A549 (cell line): Measurements from ENCODE around the gene MIR17HG. TPM values are rescaled to one million over a fixed set of nuclear protein-coding genes. Genes with fewer than 3 reads are reported as not detected.

Experiments
- ATAC-seq, 2 experiments: fragments of 200-7000 bp in 1 of 2; fragments of >200 bp in 1 of 2; cut with Nextera tagmentation in 1 of 2; cut with Tn5 transposase in 1 of 2; 3 replicates each; pipeline versions ENCODE4 v1.8.0 to v1.9.1; 2018 to 2020; ENCODE audit warnings: mild to moderate bottlenecking in 1 of 2, moderate library complexity in 1 of 2
- CTCF ChIA-PET: fragments of 300-600 bp; sonication (Branson Sonifier 250); formaldehyde crosslinking; extraction: SDS; loops from one replicate; lab custom pipeline; 2021; ENCODE audit warnings: antibody characterized with exemption, inconsistent platforms; lab: Yijun Ruan, JAX
- POLR2A ChIA-PET: fragments of 350-600 bp; formaldehyde crosslinking; extraction: SDS; loops from one replicate; lab custom pipeline; 2021; ENCODE audit warnings: antibody characterized with exemption, inconsistent platforms; lab: Yijun Ruan, JAX
- DNase-seq, 2 experiments: peaks; one replicate each; pipeline versions ENCODE4 v3.0.0 to v3.0.0-alpha.2; 2011 to 2016; ENCODE audit warnings: low read depth in 1 of 2, low spot score in 1 of 2
- FAIRE-seq: peaks from 2 replicates; lab custom pipeline; 2011; peaks lifted over from hg19 to GRCh38; lab: Jason Lieb, UNC
- H3K27ac ChIP-seq, 2 experiments: fragments of >200 bp; sonication (Bioruptor Twin); formaldehyde crosslinking; 3 replicates each; pipeline ENCODE4 v1.5.1; 2016 to 2017
- H3K4me1 ChIP-seq: fragments of >200 bp; sonication (Bioruptor Twin); formaldehyde crosslinking; 3 replicates; pipeline ENCODE4 v1.6.1; 2016
- H3K4me2 ChIP-seq: fragments of >200 bp; sonication (Bioruptor Twin); formaldehyde crosslinking; 3 replicates; pipeline ENCODE4 v1.6.1; 2016
- H3K4me3 ChIP-seq: fragments of >200 bp; sonication (Bioruptor Twin); formaldehyde crosslinking; 3 replicates; pipeline ENCODE4 v1.5.1; 2016
- H3K9me3 ChIP-seq: fragments of >200 bp; sonication (Bioruptor Twin); formaldehyde crosslinking; 3 replicates; pipeline ENCODE4 v1.6.1; 2016
- CTCF ChIP-seq: fragments of >200 bp; sonication (Bioruptor Twin); formaldehyde crosslinking; IDR thresholded peaks from 3 replicates; pipeline ENCODE4 v1.5.1; 2016
- EP300 ChIP-seq, 2 experiments: fragments of >200 bp; sonication (Bioruptor Twin); formaldehyde crosslinking; IDR thresholded peaks; 2 replicates in 1 of 2; 3 replicates in 1 of 2; pipeline ENCODE4 v1.6.1; 2016 to 2017
- HDAC2 ChIP-seq: fragments of 200-600 bp; sonication (generic); IDR thresholded peaks from 2 replicates; pipeline ENCODE4 v1.6.1; 2016
- HEYL ChIP-seq: fragments of 250-450 bp; sonication (Bioruptor Pico); IDR thresholded peaks from 2 replicates; pipeline ENCODE4 v1.8.0; 2021; ENCODE audit warnings: mild to moderate bottlenecking, moderate library complexity
- HMGXB4 ChIP-seq: fragments of 250-450 bp; sonication (Bioruptor Pico); IDR thresholded peaks from 2 replicates; pipeline ENCODE4 v1.5.0; 2021; ENCODE audit warnings: mild to moderate bottlenecking, moderate library complexity, borderline replicate concordance
- HOXA7 ChIP-seq: fragments of 250-450 bp; sonication (Bioruptor Pico); IDR thresholded peaks from 2 replicates; pipeline ENCODE4 v1.5.0; 2020; ENCODE audit warnings: mild to moderate bottlenecking, moderate library complexity
- JUN ChIP-seq, 2 experiments: fragments of >200 bp; sonication (Bioruptor Twin); formaldehyde crosslinking; IDR thresholded peaks; 2 replicates in 1 of 2; 3 replicates in 1 of 2; pipeline ENCODE4 v1.6.1; 2016 to 2017
- MAFK ChIP-seq: fragments of 450-650 bp; IDR thresholded peaks from 2 replicates; pipeline ENCODE4 v1.6.1; 2014; ENCODE audit not compliant: partially characterized antibody
- MAX ChIP-seq: IDR thresholded peaks from 2 replicates; pipeline ENCODE4 v1.6.1; 2012
- MAZ ChIP-seq: fragments of 150-350 bp; IDR thresholded peaks from 2 replicates; pipeline ENCODE4 v1.6.1; 2014; ENCODE audit warnings: antibody characterized with exemption, low read depth, low read length, borderline replicate concordance
- MYC ChIP-seq: IDR thresholded peaks from 2 replicates; pipeline ENCODE4 v1.6.1; 2012; ENCODE audit warnings: mild to moderate bottlenecking, inconsistent platforms, low read length, improper control_type of control experiment, borderline replicate concordance
- PHF8 ChIP-seq: fragments of 200-600 bp; sonication (generic); IDR thresholded peaks from 2 replicates; pipeline ENCODE4 v1.6.1; 2016; ENCODE audit warnings: low read depth, mild to moderate bottlenecking, antibody characterized with exemption, moderate library complexity, borderline replicate concordance
- POLR2A ChIP-seq: IDR thresholded peaks from 2 replicates; pipeline ENCODE4 v1.6.1; 2012; ENCODE audit warnings: mild to moderate bottlenecking, low read length
- RARB ChIP-seq: fragments of 250-450 bp; sonication (Bioruptor Pico); IDR thresholded peaks from 2 replicates; pipeline ENCODE4 v1.8.0; 2021; ENCODE audit warnings: mild to moderate bottlenecking, moderate library complexity
- RCOR1 ChIP-seq: fragments of 150-350 bp; IDR thresholded peaks from 2 replicates; pipeline ENCODE4 v1.6.1; 2014; ENCODE audit warnings: antibody characterized with exemption, low read length, low read depth
- RNF2 ChIP-seq: fragments of 200-600 bp; sonication (generic); IDR thresholded peaks from 2 replicates; pipeline ENCODE4 v1.6.1; 2016; ENCODE audit warnings: low read depth, mild to moderate bottlenecking, antibody characterized with exemption, moderate library complexity, borderline replicate concordance
- TFCP2L1 ChIP-seq: fragments of 250-450 bp; sonication (Bioruptor Pico); IDR thresholded peaks from 2 replicates; pipeline ENCODE4 v1.5.0; 2021; ENCODE audit warnings: mild to moderate bottlenecking
- TP53 ChIP-seq: fragments of 250-450 bp; sonication (Bioruptor Pico); IDR thresholded peaks from 2 replicates; pipeline ENCODE4 v1.5.0; 2021; ENCODE audit warnings: mild to moderate bottlenecking, moderate library complexity
- ZC3H11A ChIP-seq: fragments of 450-650 bp; IDR thresholded peaks from 2 replicates; pipeline ENCODE4 v1.6.1; 2014; ENCODE audit warnings: antibody characterized with exemption, mild to moderate bottlenecking
- ZFP36 ChIP-seq: fragments of 450-650 bp; IDR thresholded peaks from 2 replicates; pipeline ENCODE4 v1.6.1; 2014; ENCODE audit warnings: borderline replicate concordance; ENCODE audit not compliant: partially characterized antibody
- ZSCAN20 ChIP-seq: fragments of 250-450 bp; sonication (Bioruptor Pico); IDR thresholded peaks from 2 replicates; pipeline ENCODE4 v1.8.0; 2022; ENCODE audit warnings: mild to moderate bottlenecking, moderate library complexity
- WGBS: methylation state at CpG from one replicate; pipeline ENCODE4 v1.1.6; 2017; ENCODE audit errors: missing lambda C conversion rate; 5-methylcytosine and 5-hydroxymethylcytosine counted together
- polyA plus RNA-seq, 4 experiments: library from polyadenylated mRNA; depleted of rRNA in 3 of 4; stranded (reverse); fragments of >200 nt; fragmentation: RNase III in 1 of 4; extraction: RNeasy Plus Mini Kit Qiagen cat#74134 plus additional on column Dnase treatment in 1 of 4; gene quantifications; 2 replicates in 3 of 4; 3 replicates in 1 of 4; pipeline ENCODE4 v1.2.3, GENCODE V29; 2011 to 2017
- TF ChIP-seq, protein P1 (sequence below): IDR thresholded peaks from 2 replicates; pipeline ENCODE4 v1.6.1; 2012; ENCODE audit warnings: low read depth, borderline replicate concordance
- TF ChIP-seq, protein P2 (sequence below): fragments of >200 bp; sonication (Bioruptor Twin); formaldehyde crosslinking; IDR thresholded peaks from 2 replicates; pipeline ENCODE4 v1.6.1; 2016
- TF ChIP-seq, protein P3 (sequence below): fragments of >200 bp; sonication (Bioruptor Twin); formaldehyde crosslinking; IDR thresholded peaks from 3 replicates; pipeline ENCODE4 v1.6.1; 2016

MIR17HG gene
- polyA plus RNA-seq, 2 of the 4 experiments (the other 2 are of a cell fraction) = 4.9 to 7.3 TPM

GRCh38 chr13:91348906-91349435 lies 1.5 kb downstream of the MIR17HG start:
- peak overlapping the region; percentile 94 for H3K4me2 ChIP-seq
- peak overlapping the region; percentile 98 to 100 for H3K27ac ChIP-seq
- peak overlapping the region; percentile 97 for H3K4me3 ChIP-seq
- FAIRE-seq = no peak
- peak in 1 of 2 experiments; percentile 84 for DNase-seq
- H3K4me1 ChIP-seq = peaks cover 23% of the 10 kb centered on the region
- ChIA-PET CTCF (interaction anchor here (0.8 kb wide), 1 partner anchor 11 kb away, joined by 3 read pairs; no protein-coding TSS in a partner anchor), POLR2A (interaction anchor here (0.6 to 0.7 kb wide), 2 partner anchors 9 to 20 kb away, joined by 3 read pairs; no protein-coding TSS in a partner anchor)
- peak; percentile 69 to 73 for ATAC-seq
- TF ChIP-seq ZFP36 (no peak), RARB (CRISPR knock-in tag) (no peak), HOXA7 (CRISPR knock-in tag) (no peak), TFCP2L1 (peak; percentile 73; the same call in 1 of the 2 replicates), TP53 (0 out of 2 replicates have a peak, but pooled peaks have one; percentile 33), JUN (IDR thresholded peaks at IDR 0.05) (peak; percentile 20 to 51; a peak in 2 of 5 replicates), HDAC2 (no peak), MAFK (no peak), HEYL (no peak), ZC3H11A (no peak), MYC (peak; percentile 99), MAX (peak; percentile 98), CTCF (peak; percentile 50), POLR2A (peak; percentile 23; the same call in 1 of the 2 replicates)
- TF ChIP-seq, protein P1, sequence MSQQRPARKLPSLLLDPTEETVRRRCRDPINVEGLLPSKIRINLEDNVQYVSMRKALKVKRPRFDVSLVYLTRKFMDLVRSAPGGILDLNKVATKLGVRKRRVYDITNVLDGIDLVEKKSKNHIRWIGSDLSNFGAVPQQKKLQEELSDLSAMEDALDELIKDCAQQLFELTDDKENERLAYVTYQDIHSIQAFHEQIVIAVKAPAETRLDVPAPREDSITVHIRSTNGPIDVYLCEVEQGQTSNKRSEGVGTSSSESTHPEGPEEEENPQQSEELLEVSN = peak; percentile 27; the same call in 1 of the 2 replicates
- TF ChIP-seq, protein P2, sequence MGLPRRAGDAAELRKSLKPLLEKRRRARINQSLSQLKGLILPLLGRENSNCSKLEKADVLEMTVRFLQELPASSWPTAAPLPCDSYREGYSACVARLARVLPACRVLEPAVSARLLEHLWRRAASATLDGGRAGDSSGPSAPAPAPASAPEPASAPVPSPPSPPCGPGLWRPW = no peak
- TF ChIP-seq, protein P3, sequence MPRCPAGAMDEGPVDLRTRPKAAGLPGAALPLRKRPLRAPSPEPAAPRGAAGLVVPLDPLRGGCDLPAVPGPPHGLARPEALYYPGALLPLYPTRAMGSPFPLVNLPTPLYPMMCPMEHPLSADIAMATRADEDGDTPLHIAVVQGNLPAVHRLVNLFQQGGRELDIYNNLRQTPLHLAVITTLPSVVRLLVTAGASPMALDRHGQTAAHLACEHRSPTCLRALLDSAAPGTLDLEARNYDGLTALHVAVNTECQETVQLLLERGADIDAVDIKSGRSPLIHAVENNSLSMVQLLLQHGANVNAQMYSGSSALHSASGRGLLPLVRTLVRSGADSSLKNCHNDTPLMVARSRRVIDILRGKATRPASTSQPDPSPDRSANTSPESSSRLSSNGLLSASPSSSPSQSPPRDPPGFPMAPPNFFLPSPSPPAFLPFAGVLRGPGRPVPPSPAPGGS = no peak
- no peaks in the 10 kb centered on the region for H3K9me3 ChIP-seq
- WGBS = 3% methylated on average over 8 of the region's 46 CpGs

- POLR2A ChIA-PET = interaction anchor here (0.7 kb wide), 1 partner anchor 22 kb away, joined by 3 read pairs; no protein-coding TSS in a partner anchor
- Histone ChIP-seq H3K4me1 (peaks cover 23% of the 10 kb centered on the region), H3K4me3 (peak overlapping the region; percentile 97), H3K9me3 (no peaks in the 10 kb centered on the region), H3K4me2 (peak overlapping the region; percentile 94), H3K27ac (peak overlapping the region; percentile 73 to 98)
- CTCF ChIA-PET = interaction anchor here (0.8 kb wide), 1 partner anchor 10 kb away, joined by 3 read pairs; no protein-coding TSS in a partner anchor
- DNase-seq (no peak), FAIRE-seq (no peak), ATAC-seq (no peak)
- WGBS = 8% methylated on average over 5 of the region's 5 CpGs
- no peak for TF ChIP-seq PHF8
- no peak for TF ChIP-seq CTCF
- no peak for TF ChIP-seq RCOR1
- TF ChIP-seq HMGXB4 (CRISPR knock-in tag) = no peak
- TF ChIP-seq, protein P3 = no peak
- no peak for TF ChIP-seq ZSCAN20 (CRISPR knock-in tag)
- no peak for TF ChIP-seq RNF2
- TF ChIP-seq JUN (IDR thresholded peaks at IDR 0.05) = no peak
- no peak for TF ChIP-seq EP300 (IDR thresholded peaks at IDR 0.05)
- TF ChIP-seq MAZ = no peak
Measured at GRCh38 chr13:91349992-91350911, 2.8 kb downstream of the MIR17HG start.
